ENCODE data around the gene METTL9.
"Not testable (repeated sequence)": the region's sequence is repeated elsewhere in the genome, so short reads cannot be mapped to it uniquely, and the experiment has no call there.

The METTL9 gene

GRCh38 chr16:21629616-21630539, 30.5 kb downstream of the METTL9 start:
- H3K36me3 Mint-ChIP-seq (ENCODE audit: low read depth): peaks cover 25% of the 10 kb centered on the region
- not testable (repeated sequence) for H3K27me3 Mint-ChIP-seq (ENCODE audit: low read depth); H3K9me3 Mint-ChIP-seq; H3K4me3 Mint-ChIP-seq; H3K27ac Mint-ChIP-seq
- H3K4me1 Mint-ChIP-seq (ENCODE audit: low read depth): peaks cover 15% of the 10 kb centered on the region

GRCh38 chr16:21630866-21631265, 31.5 kb downstream of the METTL9 start:
- H3K27ac Mint-ChIP-seq; H3K9me3 Mint-ChIP-seq; H3K27me3 Mint-ChIP-seq (ENCODE audit: low read depth); H3K4me3 Mint-ChIP-seq: not testable (repeated sequence)
- Mint-ChIP-seq H3K36me3 (ENCODE audit: low read depth) (peaks cover 28% of the 10 kb centered on the region), H3K4me1 (ENCODE audit: low read depth) (peaks cover 17% of the 10 kb centered on the region)

GRCh38 chr16:21631376-21631775, 32.0 kb downstream of the METTL9 start:
- H3K9me3 Mint-ChIP-seq; H3K27ac Mint-ChIP-seq; H3K4me3 Mint-ChIP-seq; H3K27me3 Mint-ChIP-seq (ENCODE audit: low read depth): not testable (repeated sequence)
- H3K36me3 Mint-ChIP-seq (ENCODE audit: low read depth): peaks cover 27% of the 10 kb centered on the region
- H3K4me1 Mint-ChIP-seq (ENCODE audit: low read depth): peaks cover 14% of the 10 kb centered on the region

- not testable (repeated sequence) for H3K27me3 Mint-ChIP-seq (ENCODE audit: low read depth); H3K4me1 Mint-ChIP-seq (ENCODE audit: low read depth); H3K4me3 Mint-ChIP-seq; H3K27ac Mint-ChIP-seq; H3K9me3 Mint-ChIP-seq
- peaks cover 23% of the 10 kb centered on the region for H3K36me3 Mint-ChIP-seq (ENCODE audit: low read depth)
Observed at GRCh38 chr16:21631951-21632575, 32.7 kb downstream of the METTL9 start.

- no peak overlapping the region for H3K27ac Mint-ChIP-seq
- no peaks in the 10 kb centered on the region for H3K9me3 Mint-ChIP-seq
- H3K36me3 Mint-ChIP-seq (ENCODE audit: low read depth): peaks cover 15% of the 10 kb centered on the region
- H3K4me1 Mint-ChIP-seq (ENCODE audit: low read depth): peaks cover 12% of the 10 kb centered on the region
- H3K27me3 Mint-ChIP-seq (ENCODE audit: low read depth): no peaks in the 10 kb centered on the region
- no peak overlapping the region for H3K4me3 Mint-ChIP-seq
Observed at GRCh38 chr16:21634216-21634615, 34.8 kb downstream of the METTL9 start.

GRCh38 chr16:21635694-21636093, 36.3 kb downstream of the METTL9 start:
- H3K4me3 Mint-ChIP-seq; H3K36me3 Mint-ChIP-seq (ENCODE audit: low read depth); H3K9me3 Mint-ChIP-seq; H3K27me3 Mint-ChIP-seq (ENCODE audit: low read depth); H3K27ac Mint-ChIP-seq: not testable (repeated sequence)
- H3K4me1 Mint-ChIP-seq (ENCODE audit: low read depth): peaks cover 12% of the 10 kb centered on the region

- Mint-ChIP-seq H3K27ac (no peak overlapping the region), H3K4me1 (ENCODE audit: low read depth) (peaks cover 11% of the 10 kb centered on the region)
Observed at GRCh38 chr16:21637032-21637968, 37.9 kb downstream of the METTL9 start.

GRCh38 chr16:21638573-21638975, 39.2 kb downstream of the METTL9 start:
- Mint-ChIP-seq H3K36me3 (ENCODE audit: low read depth) (peaks cover 8% of the 10 kb centered on the region), H3K27ac (no peak overlapping the region), H3K4me3 (no peak overlapping the region), H3K27me3 (ENCODE audit: low read depth) (no peaks in the 10 kb centered on the region), H3K9me3 (no peaks in the 10 kb centered on the region), H3K4me1 (ENCODE audit: low read depth) (peaks cover 11% of the 10 kb centered on the region)

More at GRCh38 chr16:21637032-21637968, 37.9 kb downstream of the METTL9 start:
- no peak overlapping the region for H3K4me3 Mint-ChIP-seq
- H3K27me3 Mint-ChIP-seq (ENCODE audit: low read depth): no peaks in the 10 kb centered on the region
- peaks cover 8% of the 10 kb centered on the region for H3K36me3 Mint-ChIP-seq (ENCODE audit: low read depth)
- H3K9me3 Mint-ChIP-seq: no peaks in the 10 kb centered on the region

GRCh38 chr16:21639493-21639892, 40.1 kb downstream of the METTL9 start:
- Mint-ChIP-seq H3K4me3 (no peak overlapping the region), H3K27ac (no peak overlapping the region), H3K36me3 (ENCODE audit: low read depth) (peaks cover 8% of the 10 kb centered on the region)

GRCh38 chr16:21641916-21642315, 42.5 kb downstream of the METTL9 start:
- no peak overlapping the region for H3K27ac Mint-ChIP-seq
- peaks cover 5% of the 10 kb centered on the region for H3K27me3 Mint-ChIP-seq (ENCODE audit: low read depth)
- peaks cover 3% of the 10 kb centered on the region for H3K36me3 Mint-ChIP-seq (ENCODE audit: low read depth)
- peaks cover 28% of the 10 kb centered on the region for H3K4me1 Mint-ChIP-seq (ENCODE audit: low read depth)
- H3K4me3 Mint-ChIP-seq: no peak overlapping the region
- H3K9me3 Mint-ChIP-seq: no peaks in the 10 kb centered on the region

More at GRCh38 chr16:21639493-21639892, 40.1 kb downstream of the METTL9 start:
- H3K9me3 Mint-ChIP-seq: no peaks in the 10 kb centered on the region
- peaks cover 5% of the 10 kb centered on the region for H3K27me3 Mint-ChIP-seq (ENCODE audit: low read depth)
- peaks cover 15% of the 10 kb centered on the region for H3K4me1 Mint-ChIP-seq (ENCODE audit: low read depth)

GRCh38 chr16:21642861-21643260, 43.5 kb downstream of the METTL9 start:
- peaks cover 5% of the 10 kb centered on the region for H3K27me3 Mint-ChIP-seq (ENCODE audit: low read depth)
- H3K4me1 Mint-ChIP-seq (ENCODE audit: low read depth): peaks cover 35% of the 10 kb centered on the region
- H3K36me3 Mint-ChIP-seq (ENCODE audit: low read depth): peaks cover 5% of the 10 kb centered on the region
- no peak overlapping the region for H3K27ac Mint-ChIP-seq
- H3K4me3 Mint-ChIP-seq: no peak overlapping the region
- H3K9me3 Mint-ChIP-seq: no peaks in the 10 kb centered on the region

- Mint-ChIP-seq H3K27me3 (ENCODE audit: low read depth) (peaks cover 5% of the 10 kb centered on the region), H3K9me3 (no peaks in the 10 kb centered on the region), H3K27ac (no peak overlapping the region), H3K4me1 (ENCODE audit: low read depth) (peaks cover 36% of the 10 kb centered on the region), H3K4me3 (no peak overlapping the region), H3K36me3 (ENCODE audit: low read depth) (peaks cover 5% of the 10 kb centered on the region)
Observed at GRCh38 chr16:21643785-21644184, 44.4 kb downstream of the METTL9 start.

GRCh38 chr16:21644674-21645073, 45.3 kb downstream of the METTL9 start:
- no peaks in the 10 kb centered on the region for H3K9me3 Mint-ChIP-seq
- peaks cover 5% of the 10 kb centered on the region for H3K36me3 Mint-ChIP-seq (ENCODE audit: low read depth)
- peak overlapping the region; percentile 83 for H3K27ac Mint-ChIP-seq
- H3K27me3 Mint-ChIP-seq (ENCODE audit: low read depth): peaks cover 5% of the 10 kb centered on the region
- H3K4me3 Mint-ChIP-seq: peak overlapping the region; percentile 55
- H3K4me1 Mint-ChIP-seq (ENCODE audit: low read depth): peaks cover 35% of the 10 kb centered on the region

GRCh38 chr16:21645261-21645721, 45.9 kb downstream of the METTL9 start:
- Mint-ChIP-seq H3K4me1 (ENCODE audit: low read depth) (peaks cover 35% of the 10 kb centered on the region), H3K9me3 (no peaks in the 10 kb centered on the region), H3K4me3 (peak overlapping the region; percentile 55), H3K36me3 (ENCODE audit: low read depth) (peaks cover 5% of the 10 kb centered on the region), H3K27ac (peak overlapping the region; percentile 83), H3K27me3 (ENCODE audit: low read depth) (peaks cover 5% of the 10 kb centered on the region)
